H1 (cell line): ENCODE measurements around the gene COL4A2. TPM values are rescaled to one million over a fixed set of nuclear protein-coding genes. Genes with fewer than 3 reads are reported as not detected.

ENCODE experiments used
- CTCF ChIA-PET: fragments of 300-600 bp; sonication (Branson Sonifier 250); formaldehyde crosslinking; loops from one replicate; lab custom pipeline; 2021; ENCODE audit not compliant: partially characterized antibody; lab: Charles Lee
- POLR2A ChIA-PET: fragments of 300-600 bp; sonication (Branson Sonifier 250); formaldehyde crosslinking; loops from one replicate; lab custom pipeline; 2021; ENCODE audit warnings: inconsistent platforms; ENCODE audit not compliant: partially characterized antibody; lab: Charles Lee
- DNase-seq, 2 experiments: peaks; one replicate each; pipeline versions ENCODE4 v3.0.0 to v3.0.0-alpha.2; 2010 to 2022; ENCODE audit warnings: low spot score in 2 of 2, low read depth in 1 of 2, mixed read lengths in 1 of 2
- FAIRE-seq: peaks from 2 replicates; lab custom pipeline; 2011; peaks lifted over from hg19 to GRCh38; lab: Jason Lieb, UNC
- H2AFZ ChIP-seq: 2 replicates; pipeline ENCODE4 v1.8.1; 2012; ENCODE audit warnings: low read length, inconsistent platforms
- H2AK5ac ChIP-seq: 2 replicates; pipeline ENCODE4 v1.6.1; 2013; ENCODE audit warnings: low read depth, low read length
- H2BK120ac ChIP-seq: replicated peaks from 2 replicates; pipeline ENCODE3; 2013; ENCODE audit warnings: low read depth, low read length, inconsistent platforms
- H2BK12ac ChIP-seq: 2 replicates; pipeline ENCODE4 v1.6.1; 2013; ENCODE audit warnings: low read depth, low read length
- H2BK15ac ChIP-seq: 2 replicates; pipeline ENCODE4 v1.6.1; 2013; ENCODE audit warnings: low read length
- H2BK20ac ChIP-seq: 2 replicates; pipeline ENCODE4 v1.6.1; 2013; ENCODE audit warnings: low read length
- H2BK5ac ChIP-seq: 2 replicates; pipeline ENCODE4 v1.6.1; 2013; ENCODE audit warnings: low read depth, low read length
- H3K14ac ChIP-seq: 2 replicates; pipeline ENCODE4 v1.6.1; 2013; ENCODE audit warnings: inconsistent platforms; ENCODE audit not compliant: insufficient read length
- H3K18ac ChIP-seq: 2 replicates; pipeline ENCODE4 v1.6.1; 2013; ENCODE audit warnings: low read length; ENCODE audit errors: extremely low read depth
- H3K23ac ChIP-seq: 2 replicates; pipeline ENCODE4 v1.6.1; 2013; ENCODE audit warnings: inconsistent platforms; ENCODE audit not compliant: insufficient read length
- H3K23me2 ChIP-seq: 2 replicates; pipeline ENCODE4 v1.6.1; 2013; ENCODE audit warnings: low read depth, low read length
- H3K27ac ChIP-seq: 2 replicates; pipeline ENCODE4 v1.6.1; 2011; ENCODE audit warnings: low read depth, low read length, inconsistent platforms
- H3K27me3 ChIP-seq, 4 experiments: replicated peaks in 1 of 4; 1 replicate in 1 of 4; 2 replicates in 3 of 4; pipeline versions ENCODE4 v1.6.1 to v1.8.1; 2011 to 2013; ENCODE audit warnings: low read length in 3 of 4, mild to moderate bottlenecking in 3 of 4, inconsistent platforms in 2 of 4, mixed read lengths in 2 of 4, moderate library complexity in 1 of 4; ENCODE audit not compliant: control insufficient read depth in 3 of 4, insufficient read depth in 3 of 4; ENCODE audit errors: extremely low read depth in 1 of 4
- H3K36me3 ChIP-seq, 4 experiments: 2 replicates each; pipeline versions ENCODE4 v1.6.1 to v1.8.1; 2011 to 2013; ENCODE audit warnings: mild to moderate bottlenecking in 4 of 4, low read length in 3 of 4, moderate library complexity in 2 of 4, control low read depth in 1 of 4, inconsistent platforms in 1 of 4; ENCODE audit not compliant: insufficient read depth in 4 of 4, control insufficient read depth in 2 of 4
- H3K4ac ChIP-seq: replicated peaks from 2 replicates; pipeline ENCODE3; 2013; ENCODE audit warnings: low read length, low read depth, mixed read lengths, inconsistent platforms; ENCODE audit not compliant: insufficient read length
- H3K4me1 ChIP-seq, 4 experiments: replicated peaks in 1 of 4; 1 replicate in 1 of 4; 2 replicates in 3 of 4; pipeline versions ENCODE4 v1.6.1 to v1.8.1; 2011 to 2013; ENCODE audit warnings: low read length in 3 of 4, inconsistent platforms in 2 of 4, mixed read lengths in 1 of 4; ENCODE audit not compliant: insufficient read depth in 4 of 4, control insufficient read depth in 3 of 4
- H3K4me2 ChIP-seq, 2 experiments: 2 replicates each; pipeline versions ENCODE4 v1.6.1 to v1.8.1; 2011 to 2013; ENCODE audit warnings: low read depth in 2 of 2, low read length in 2 of 2, control low read depth in 1 of 2, inconsistent platforms in 1 of 2, mild to moderate bottlenecking in 1 of 2; ENCODE audit not compliant: insufficient read depth in 1 of 2
- H3K4me3 ChIP-seq, 4 experiments: fragments of 200-600, 300-600 bp in 1 of 4; sonication (generic), shearing (Covaris generic), sonication (Bioruptor Twin) in 1 of 4; 2 replicates each; pipeline versions ENCODE4 v1.5.1 to v1.8.1; 2011 to 2016; ENCODE audit warnings: low read length in 4 of 4, low read depth in 3 of 4, control low read depth in 2 of 4, inconsistent platforms in 2 of 4, mild to moderate bottlenecking in 2 of 4, mixed read lengths in 1 of 4, moderate library complexity in 1 of 4; ENCODE audit not compliant: insufficient read depth in 2 of 4; ENCODE audit errors: extremely low read depth in 1 of 4
- H3K56ac ChIP-seq: replicated peaks from 2 replicates; pipeline ENCODE3; 2013; ENCODE audit warnings: low read depth, mild to moderate bottlenecking, mixed read lengths, low read length, inconsistent platforms; ENCODE audit not compliant: insufficient read length
- H3K79me1 ChIP-seq: 2 replicates; pipeline ENCODE4 v1.6.1; 2013; ENCODE audit warnings: low read depth, low read length, control low read depth
- H3K79me2 ChIP-seq, 2 experiments: 2 replicates each; pipeline versions ENCODE4 v1.6.1 to v1.8.1; 2012 to 2013; ENCODE audit warnings: low read length in 2 of 2, mild to moderate bottlenecking in 2 of 2, inconsistent platforms in 1 of 2; ENCODE audit not compliant: insufficient read depth in 2 of 2, control insufficient read depth in 1 of 2
- H3K9ac ChIP-seq, 4 experiments: replicated peaks in 1 of 4; 1 replicate in 1 of 4; 2 replicates in 3 of 4; pipeline versions ENCODE4 v1.6.1 to v1.8.1; 2011 to 2013; ENCODE audit warnings: low read depth in 3 of 4, low read length in 3 of 4, control low read depth in 2 of 4, mild to moderate bottlenecking in 2 of 4, moderate library complexity in 2 of 4, inconsistent platforms in 1 of 4; ENCODE audit errors: extremely low read depth in 1 of 4
- H3K9me3 ChIP-seq, 2 experiments: 2 replicates each; pipeline versions ENCODE4 v1.6.1 to v1.8.1; 2012 to 2013; ENCODE audit warnings: mild to moderate bottlenecking in 2 of 2, moderate library complexity in 2 of 2, control low read depth in 1 of 2, inconsistent platforms in 1 of 2, low read depth in 1 of 2, low read length in 1 of 2, mixed read lengths in 1 of 2; ENCODE audit not compliant: insufficient read depth in 2 of 2
- H4K20me1 ChIP-seq, 2 experiments: replicated peaks in 1 of 2; 2 replicates each; pipeline versions ENCODE3 to v1.8.1; 2011 to 2013; ENCODE audit warnings: inconsistent platforms in 2 of 2, low read length in 2 of 2, mild to moderate bottlenecking in 1 of 2; ENCODE audit not compliant: insufficient read depth in 2 of 2, control insufficient read depth in 1 of 2
- H4K5ac ChIP-seq: 2 replicates; pipeline ENCODE4 v1.6.1; 2013; ENCODE audit warnings: low read length, low read depth, mixed read lengths, inconsistent platforms; ENCODE audit not compliant: insufficient read length
- H4K8ac ChIP-seq: 2 replicates; pipeline ENCODE4 v1.8.0; 2013; ENCODE audit warnings: mild to moderate bottlenecking, moderate library complexity, low read length, inconsistent platforms; ENCODE audit not compliant: insufficient read depth; ENCODE audit errors: extremely low read depth
- H4K91ac ChIP-seq: replicated peaks from 2 replicates; pipeline ENCODE3; 2013; ENCODE audit warnings: low read length, mixed read lengths, inconsistent platforms; ENCODE audit not compliant: insufficient read length
- ASH2L ChIP-seq: fragments of 200-600, 300-600 bp; sonication (generic); IDR thresholded peaks from one replicate; pipeline ENCODE4 v1.7.1; 2017; ENCODE audit warnings: low read length
- CBX8 ChIP-seq: fragments of 300-800, 300-1000 bp; sonication (generic); IDR thresholded peaks from 2 replicates; pipeline ENCODE4 v1.7.1; 2016; ENCODE audit warnings: low read depth, low read length, borderline replicate concordance
- CHD1 ChIP-seq: IDR thresholded peaks from 2 replicates; pipeline ENCODE4 v1.6.1; 2012; ENCODE audit warnings: low read depth, low read length, improper control_type of control experiment
- GABPA ChIP-seq: IDR thresholded peaks from 2 replicates; pipeline ENCODE4 v1.6.1; 2011; ENCODE audit warnings: mild to moderate bottlenecking, low read length, moderate library complexity, borderline replicate concordance; ENCODE audit not compliant: insufficient read depth
- HDAC6 ChIP-seq: IDR thresholded peaks from one replicate; pipeline ENCODE4 v1.7.1; 2012; ENCODE audit warnings: low read depth, mild to moderate bottlenecking, inconsistent platforms, low read length, moderate library complexity
- KDM4A ChIP-seq: IDR thresholded peaks from one replicate; pipeline ENCODE4 v1.7.1; 2012; ENCODE audit warnings: low read depth, mild to moderate bottlenecking, moderate library complexity, low read length, inconsistent platforms; ENCODE audit not compliant: severe bottlenecking
- MAFK ChIP-seq: IDR thresholded peaks from 2 replicates; pipeline ENCODE4 v1.6.1; 2012; ENCODE audit warnings: low read depth, mild to moderate bottlenecking, improper control_type of control experiment, low read length
- NANOG ChIP-seq: IDR thresholded peaks from 2 replicates; pipeline ENCODE4 v1.6.1; 2011; ENCODE audit warnings: low read length, low read depth, mild to moderate bottlenecking, inconsistent platforms; ENCODE audit not compliant: insufficient read depth, poor library complexity, severe bottlenecking
- POLR2A ChIP-seq, 2 experiments: IDR thresholded peaks; 1 replicate in 1 of 2; 2 replicates in 1 of 2; pipeline ENCODE4 v1.6.1; 2011; ENCODE audit warnings: low read depth in 2 of 2, low read length in 2 of 2, mild to moderate bottlenecking in 2 of 2; ENCODE audit errors: control extremely low read depth in 1 of 2
- RXRA ChIP-seq: IDR thresholded peaks from 2 replicates; pipeline ENCODE4 v1.6.1; 2011; ENCODE audit warnings: low read depth, mild to moderate bottlenecking, low read length, moderate library complexity; ENCODE audit not compliant: insufficient read depth
- SIRT6 ChIP-seq: IDR thresholded peaks from one replicate; pipeline ENCODE4 v1.7.1; 2012; ENCODE audit warnings: low read length, inconsistent platforms
- USF2 ChIP-seq: IDR thresholded peaks from 2 replicates; pipeline ENCODE4 v1.6.1; 2011; ENCODE audit warnings: low read length, improper control_type of control experiment
- WGBS, 2 experiments: shearing (Covaris generic) in 1 of 2; methylation state at CpG; one replicate each; pipeline versions ENCODE4 v1.1.6 to v1.1.7; 2013 to 2015; ENCODE audit warnings: low lambda C conversion rate in 2 of 2, mixed read lengths in 2 of 2, inconsistent platforms in 1 of 2, low coverage in 1 of 2, missing lambda C conversion rate in 1 of 2; ENCODE audit not compliant: insufficient replicate concordance in 2 of 2, insufficient coverage in 1 of 2, insufficient read length in 1 of 2; ENCODE audit errors: extremely low coverage in 1 of 2, missing lambda C conversion rate in 1 of 2; 5-methylcytosine and 5-hydroxymethylcytosine counted together
- polyA plus RNA-seq, 7 experiments: library from polyadenylated mRNA; depleted of rRNA in 3 of 7; stranded (reverse) in 5 of 7; unstranded in 2 of 7; fragments of >200 nt in 5 of 7; fragments of 200-250 nt in 2 of 7; gene quantifications; 1 replicate in 5 of 7; 2 replicates in 1 of 7; 4 replicates in 1 of 7; pipeline versions ENCODE4 v1.2.1 to v1.2.3, GENCODE V29; 2011 to 2013; ENCODE audit warnings: missing spikeins in 2 of 7, mixed read lengths in 2 of 7
- total RNA-seq: library from RNA; stranded (reverse); fragmentation: NEBNext Ultra II Directional; extraction: Animal tissue kit (Norgen Biotek cat#: 25700); gene quantifications from 2 replicates; pipeline ENCODE4 v1.2.1, GENCODE V29; 2021

The COL4A2 gene
- total and polyA plus RNA-seq, 2 of the 8 experiments (the other 6 are each of a cell fraction or from before 2014, with no cell fraction given) = 80.4 to 87.3 TPM

DNA sequence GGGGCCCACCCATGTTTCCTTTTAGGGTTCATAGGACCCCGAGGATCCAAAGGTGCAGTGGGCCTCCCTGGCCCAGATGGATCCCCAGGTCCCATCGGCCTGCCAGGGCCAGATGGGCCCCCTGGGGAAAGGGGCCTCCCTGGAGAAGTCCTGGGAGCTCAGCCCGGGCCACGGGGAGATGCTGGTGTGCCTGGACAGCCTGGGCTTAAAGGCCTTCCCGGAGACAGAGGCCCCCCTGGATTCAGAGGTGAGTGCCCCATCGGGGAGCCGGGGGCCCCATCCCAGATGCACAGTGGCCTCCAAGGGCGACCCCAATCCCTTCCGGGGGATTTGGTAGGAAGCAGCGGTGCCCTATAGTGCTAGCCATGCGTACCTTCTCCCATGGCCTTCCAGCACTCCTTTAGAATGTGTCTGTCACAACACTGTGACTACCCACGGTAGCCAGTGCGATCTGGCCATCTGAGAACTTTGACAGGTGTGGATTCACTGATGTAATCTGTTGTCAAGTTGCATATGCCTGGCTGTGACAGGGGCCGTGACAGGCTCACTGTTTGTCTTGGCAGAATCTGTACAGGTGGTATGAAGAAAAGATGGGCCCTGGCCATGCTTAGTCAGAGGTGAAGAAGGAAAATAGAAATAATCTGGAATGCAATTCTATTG, 165.9 kb downstream of the COL4A2 start:
- H3K4me2 ChIP-seq = no peak overlapping the region
- no peak overlapping the region for H3K4ac ChIP-seq
- no peak overlapping the region for H4K5ac ChIP-seq
- H2BK12ac ChIP-seq = no peak overlapping the region
- H3K4me3 ChIP-seq = no peak overlapping the region
- peaks cover 2 to 14% (median 11%) of the 10 kb centered on the region in 4 experiments; a peak in 6 of 8 replicates for H3K36me3 ChIP-seq
- no peak overlapping the region for H3K14ac ChIP-seq
- H2BK5ac ChIP-seq = no peak overlapping the region
- no peak overlapping the region for H2AFZ ChIP-seq
- ChIA-PET POLR2A (no interaction called here), CTCF (interaction anchor here (1.3 kb wide), 1 partner anchor 17 kb away, joined by 3 read pairs; no protein-coding TSS in a partner anchor)
- no peak overlapping the region for H3K23ac ChIP-seq
- H4K91ac ChIP-seq = no peak overlapping the region
- H2BK15ac ChIP-seq = no peak overlapping the region
- no peak overlapping the region for H3K56ac ChIP-seq
- no peaks in the 10 kb centered on the region for H3K79me1 ChIP-seq
- TF ChIP-seq KDM4A (no peak), ASH2L (no peak), NANOG (no peak), GABPA (no peak), CBX8 (no peak), POLR2A (IDR thresholded peaks at IDR 0.05; ENCODE audit: control extremely low read depth in 1 of 2, low read depth in 2 of 2, low read length in 2 of 2) (no peak), USF2 (no peak), CHD1 (no peak), MAFK (no peak), HDAC6 (no peak), SIRT6 (no peak), RXRA (no peak)
- H3K18ac ChIP-seq = no peak overlapping the region
- no peak for FAIRE-seq
- 94% methylated on average over 11 of the region's 14 CpGs; no CpG with 5 or more reads in 1 of the 2 experiments for WGBS, 2 experiments
- no peak overlapping the region for H3K27ac ChIP-seq
- 0 out of 2 replicates have a peak, but pooled peaks cover 2% of the 10 kb centered on the region for H3K23me2 ChIP-seq
- no peak for DNase-seq
- H4K8ac ChIP-seq = peak overlapping the region; percentile 19; the same call in 1 of the 2 replicates
- H4K20me1 ChIP-seq = peaks cover 0 to 5% of the 10 kb centered on the region in 2 experiments
- H3K4me1 ChIP-seq = no peaks in the 10 kb centered on the region; a peak in 1 of 7 replicates
- no peak overlapping the region for H2BK120ac ChIP-seq
- H2AK5ac ChIP-seq = no peak overlapping the region
- no peaks in the 10 kb centered on the region for H3K79me2 ChIP-seq
- H3K27me3 ChIP-seq = no peaks in the 10 kb centered on the region
- no peak overlapping the region for H3K9ac ChIP-seq
- H3K9me3 ChIP-seq = no peaks in the 10 kb centered on the region; a peak in 1 of 4 replicates
- H2BK20ac ChIP-seq = no peak overlapping the region
